Motor neuron (in vitro differentiated cells): ENCODE results near the gene ZNF862. TPM values are rescaled to one million over a fixed set of nuclear protein-coding genes. Genes with fewer than 3 reads are reported as not detected.

Experiments
- ATAC-seq, 8 experiments: fragments of 200-7000 bp; cut with Tn5 transposase; replicated peaks in 6 of 8; 2 replicates each; pipeline ENCODE4 v1.8.0; 2021; ENCODE audit warnings: mild to moderate bottlenecking in 8 of 8, moderate library complexity in 8 of 8
- H3K27ac ChIP-seq, 2 donors: fragments of 250-450 bp; sonication (Bioruptor Pico); 2 replicates each; pipeline ENCODE4 v1.9.0; 2021; ENCODE audit warnings: antibody characterized with exemption in 2 of 2, mild to moderate bottlenecking in 2 of 2, moderate library complexity in 1 of 2
- H3K4me1 ChIP-seq, 2 donors: fragments of 250-450 bp; sonication (Bioruptor Pico); replicated peaks in 1 of 2; 2 replicates each; pipeline ENCODE4 v1.6.1; 2021; ENCODE audit warnings: antibody characterized with exemption in 2 of 2, mild to moderate bottlenecking in 2 of 2, moderate library complexity in 1 of 2
- H3K4me3 ChIP-seq, 5 donors: fragments of 250-450 bp; sonication (Bioruptor Pico); 2 replicates each; pipeline ENCODE4 v1.9.0; 2021; ENCODE audit warnings: antibody characterized with exemption in 5 of 5, mild to moderate bottlenecking in 5 of 5, moderate library complexity in 4 of 5
- WGBS, 10 experiments: fragments of 450-650 bp; shearing (Covaris generic); methylation state at CpG; one replicate each; pipeline ENCODE4 v1.0.0; 2022; 5-methylcytosine and 5-hydroxymethylcytosine counted together
- in situ Hi-C, 9 experiments: fragments of 400-800 bp; cut with MboI; loops; one replicate each; pipeline ENCODE4 v1.15.0; 2021; ENCODE audit warnings: low sequenced_read_pairs in 9 of 9, low pct_unique_long_range_greater_than_20kb in 2 of 9; ENCODE audit not compliant: unreplicated experiment in 9 of 9
- total RNA-seq, 8 experiments: library from RNA; unstranded; fragments of 300-600 nt; gene quantifications; 2 replicates each; pipeline versions ENCODE4 v1.2.3 to v1.2.4, GENCODE V29; 2022

Gene ZNF862
- total RNA-seq, 8 experiments from 2014 or later = 7.1 to 18.6 (median 10.8) TPM

DNA sequence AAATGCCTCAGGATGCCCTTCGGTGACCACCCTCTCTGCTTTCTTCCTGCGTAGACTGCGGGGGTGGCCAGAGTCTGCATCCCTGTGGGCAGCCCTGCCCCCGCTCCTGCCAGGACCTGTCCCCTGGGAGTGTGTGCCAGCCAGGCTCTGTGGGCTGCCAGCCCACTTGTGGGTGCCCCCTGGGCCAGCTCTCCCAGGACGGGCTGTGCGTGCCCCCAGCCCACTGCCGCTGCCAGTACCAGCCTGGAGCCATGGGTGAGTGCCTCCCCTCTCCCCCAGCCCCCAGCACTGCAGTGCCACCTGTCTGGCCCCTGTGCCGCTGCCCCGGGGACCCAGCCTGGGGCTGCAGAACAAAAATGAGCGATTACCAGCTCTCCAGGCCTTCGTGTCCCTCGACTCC, 23.1 kb upstream of the ZNF862 start:
- Histone ChIP-seq H3K4me3 (no peak overlapping the region), H3K27ac (no peak overlapping the region), H3K4me1 (peaks cover 0 to 3% of the 10 kb centered on the region in 2 donors)
- no CpG with 5 or more reads among the region's 12 CpGs for WGBS, 10 experiments
- in situ Hi-C loops = no loop called here
- ATAC-seq = no peak

DNA sequence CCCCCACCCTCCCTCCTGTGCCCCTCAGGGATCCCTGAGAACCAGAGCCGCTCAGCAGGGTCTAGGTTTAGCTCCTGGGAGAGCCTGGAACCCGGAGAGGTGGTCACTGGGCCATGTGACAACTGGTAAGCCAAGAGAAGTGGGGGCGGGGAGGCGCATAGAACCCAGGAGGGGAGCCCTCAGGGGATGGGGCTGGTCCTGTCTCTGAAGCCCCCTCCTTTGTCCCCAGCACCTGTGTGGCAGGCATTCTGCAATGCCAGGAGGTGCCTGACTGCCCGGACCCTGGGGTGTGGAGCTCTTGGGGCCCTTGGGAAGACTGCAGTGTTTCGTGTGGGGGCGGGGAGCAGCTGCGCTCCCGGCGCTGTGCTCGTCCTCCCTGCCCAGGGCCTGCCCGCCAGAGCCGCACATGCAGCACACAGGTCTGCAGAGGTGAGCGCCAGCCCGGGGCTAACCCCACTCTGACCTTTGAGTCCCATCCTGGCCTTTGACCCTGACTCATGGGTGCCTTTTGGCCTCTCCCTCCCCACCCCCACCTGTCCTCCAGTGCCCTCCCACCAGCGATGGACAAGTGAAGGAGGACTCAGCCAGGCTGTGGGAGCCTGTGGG, 22.4 kb upstream of the ZNF862 start:
- no CpG with 5 or more reads among the region's 16 CpGs for WGBS, 10 experiments
- H3K27ac ChIP-seq = no peak overlapping the region
- in situ Hi-C loops = no loop called here
- peaks cover 0 to 3% of the 10 kb centered on the region in 2 donors for H3K4me1 ChIP-seq
- no peak for ATAC-seq
- no peak overlapping the region for H3K4me3 ChIP-seq

DNA sequence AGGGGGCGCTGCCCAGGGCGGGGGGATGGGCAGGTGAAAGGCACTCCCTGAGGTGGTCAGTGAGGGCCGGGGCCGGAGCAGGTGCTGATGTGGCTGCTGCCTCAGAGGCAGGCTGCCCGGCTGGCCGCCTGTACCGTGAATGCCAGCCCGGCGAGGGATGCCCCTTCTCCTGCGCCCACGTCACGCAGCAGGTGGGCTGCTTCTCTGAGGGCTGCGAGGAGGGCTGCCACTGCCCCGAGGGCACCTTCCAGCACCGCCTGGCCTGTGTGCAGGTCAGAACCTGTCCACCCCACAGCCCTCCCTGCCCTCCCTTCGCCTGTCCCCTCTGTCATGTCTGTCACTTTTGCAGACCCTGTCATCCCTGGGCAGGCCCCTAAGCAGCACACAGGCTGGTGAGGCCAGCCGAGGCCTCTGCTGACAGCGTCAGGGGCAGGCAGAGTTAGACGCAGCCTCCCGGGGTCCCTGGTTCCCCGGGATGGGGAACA, 21.9 kb upstream of the ZNF862 start:
- peaks cover 0 to 3% of the 10 kb centered on the region in 2 donors for H3K4me1 ChIP-seq
- H3K27ac ChIP-seq = no peak overlapping the region
- ATAC-seq = peak in 4 of 8 experiments; percentile 16 to 33 (median 24)
- H3K4me3 ChIP-seq = no peak overlapping the region
- in situ Hi-C loops = no loop called here
- no CpG with 5 or more reads among the region's 21 CpGs for WGBS, 10 experiments

DNA sequence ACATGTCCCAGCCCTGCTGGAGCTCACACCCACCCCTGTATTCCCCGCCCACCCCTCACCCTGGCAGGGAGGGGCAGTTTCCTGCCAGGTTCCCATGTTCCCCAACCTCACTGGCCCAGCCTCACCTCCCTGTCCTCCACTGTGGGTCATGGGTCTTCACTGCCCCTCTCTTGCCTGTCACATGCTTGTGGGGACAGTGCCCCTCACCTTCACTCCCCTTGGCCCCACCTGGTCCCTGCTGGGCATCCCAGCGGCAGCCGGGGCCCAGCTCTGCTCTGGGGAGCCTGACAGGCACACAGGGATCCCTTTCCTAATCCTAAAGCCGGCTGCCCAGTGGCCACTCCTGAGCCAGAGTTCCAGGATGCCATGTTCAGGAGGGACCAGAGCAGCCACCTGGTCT, 21.4 kb upstream of the ZNF862 start:
- Histone ChIP-seq H3K4me3 (no peak overlapping the region), H3K4me1 (peaks cover 0 to 4% of the 10 kb centered on the region in 2 donors), H3K27ac (no peak overlapping the region)
- in situ Hi-C loops = no loop called here
- WGBS, 10 experiments = no CpG with 5 or more reads among the region's 4 CpGs
- ATAC-seq = no peak

DNA sequence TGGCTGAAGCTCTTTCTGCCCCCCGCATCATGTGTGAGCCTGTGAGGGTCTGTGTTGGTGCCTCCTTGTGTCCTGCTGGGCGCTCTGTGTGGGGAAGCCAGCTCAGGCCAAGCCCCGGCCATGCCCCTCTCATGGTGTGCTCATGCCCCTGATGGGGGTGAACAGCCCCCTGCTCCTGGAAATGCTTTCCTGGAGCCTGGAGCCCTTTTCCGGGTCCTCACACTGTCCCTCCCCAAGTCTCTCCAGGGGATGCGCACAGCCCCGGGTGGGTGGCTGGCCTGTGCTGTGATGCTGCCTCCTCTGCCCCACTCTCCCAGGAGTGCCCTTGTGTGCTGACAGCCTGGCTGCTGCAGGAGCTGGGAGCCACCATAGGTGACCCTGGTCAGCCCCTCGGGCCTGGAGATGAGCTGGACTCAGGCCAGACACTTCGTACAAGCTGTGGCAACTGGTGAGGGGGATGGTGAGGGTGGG, 20.8 kb upstream of the ZNF862 start:
- no peak for ATAC-seq
- Histone ChIP-seq H3K4me3 (no peak overlapping the region), H3K27ac (no peak overlapping the region), H3K4me1 (peaks cover 5 to 10% of the 10 kb centered on the region in 2 donors)
- in situ Hi-C loops = no loop called here
- WGBS, 10 experiments = 20 to 100% (median 75%) methylated on average over 1 to 2 of the region's 8 CpGs; no CpG with 5 or more reads in 7 of the 10 experiments

DNA sequence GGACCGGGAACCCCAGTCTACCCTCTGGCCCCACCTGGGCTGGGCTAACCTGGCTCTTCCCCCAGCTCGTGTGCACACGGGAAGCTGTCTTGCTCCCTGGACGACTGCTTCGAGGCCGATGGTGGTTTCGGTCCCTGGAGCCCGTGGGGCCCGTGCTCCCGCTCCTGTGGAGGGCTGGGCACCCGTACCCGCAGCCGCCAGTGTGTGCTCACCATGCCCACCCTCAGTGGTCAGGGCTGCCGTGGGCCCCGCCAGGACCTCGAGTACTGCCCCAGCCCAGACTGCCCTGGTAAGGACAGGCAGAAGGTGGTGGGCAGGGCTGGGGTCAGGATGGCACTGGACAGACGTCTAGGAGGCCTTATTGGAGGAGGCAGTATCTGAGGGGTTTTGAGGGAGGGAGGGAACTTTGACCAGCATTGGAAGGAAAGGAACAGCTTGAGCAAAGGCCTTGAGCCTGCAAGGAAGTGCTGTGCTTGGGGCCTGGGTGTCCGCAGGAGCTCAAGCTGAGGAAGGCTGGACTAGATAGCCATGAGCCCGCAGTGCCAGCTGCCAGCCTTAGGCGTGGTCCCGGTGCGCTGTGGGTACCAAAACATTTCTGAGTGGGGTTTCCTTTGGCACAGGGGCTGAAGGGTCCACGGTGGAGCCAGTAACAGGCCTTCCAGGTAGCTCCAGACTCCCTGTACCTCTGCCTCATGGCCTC, 20.2 kb upstream of the ZNF862 start:
- no peak for ATAC-seq
- Histone ChIP-seq H3K27ac (no peak overlapping the region), H3K4me3 (no peak overlapping the region), H3K4me1 (peaks cover 5 to 14% of the 10 kb centered on the region in 2 donors)
- WGBS, 10 experiments = 33 to 100% (median 90%) methylated on average over 1 to 4 of the region's 23 CpGs; no CpG with 5 or more reads in 6 of the 10 experiments
- in situ Hi-C loops = no loop called here

DNA sequence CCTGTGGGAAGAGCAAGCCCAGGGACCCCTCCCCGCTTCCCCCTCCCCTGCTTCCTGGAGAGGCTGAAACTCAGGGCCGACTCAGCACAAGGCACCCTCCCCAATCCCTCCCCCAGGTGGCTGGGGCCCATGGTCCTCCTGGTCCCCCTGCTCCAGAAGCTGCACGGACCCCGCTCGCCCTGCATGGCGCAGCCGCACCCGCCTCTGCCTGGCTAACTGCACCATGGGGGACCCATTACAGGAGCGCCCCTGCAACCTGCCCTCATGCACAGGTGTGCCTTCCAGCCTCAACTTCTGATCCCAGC, 19.7 kb upstream of the ZNF862 start:
- in situ Hi-C loops = no loop called here
- no CpG with 5 or more reads among the region's 9 CpGs for WGBS, 10 experiments
- no peak overlapping the region for H3K4me3 ChIP-seq
- no peak for ATAC-seq
- H3K27ac ChIP-seq = no peak overlapping the region
- H3K4me1 ChIP-seq = peaks cover 5 to 14% of the 10 kb centered on the region in 2 donors

DNA sequence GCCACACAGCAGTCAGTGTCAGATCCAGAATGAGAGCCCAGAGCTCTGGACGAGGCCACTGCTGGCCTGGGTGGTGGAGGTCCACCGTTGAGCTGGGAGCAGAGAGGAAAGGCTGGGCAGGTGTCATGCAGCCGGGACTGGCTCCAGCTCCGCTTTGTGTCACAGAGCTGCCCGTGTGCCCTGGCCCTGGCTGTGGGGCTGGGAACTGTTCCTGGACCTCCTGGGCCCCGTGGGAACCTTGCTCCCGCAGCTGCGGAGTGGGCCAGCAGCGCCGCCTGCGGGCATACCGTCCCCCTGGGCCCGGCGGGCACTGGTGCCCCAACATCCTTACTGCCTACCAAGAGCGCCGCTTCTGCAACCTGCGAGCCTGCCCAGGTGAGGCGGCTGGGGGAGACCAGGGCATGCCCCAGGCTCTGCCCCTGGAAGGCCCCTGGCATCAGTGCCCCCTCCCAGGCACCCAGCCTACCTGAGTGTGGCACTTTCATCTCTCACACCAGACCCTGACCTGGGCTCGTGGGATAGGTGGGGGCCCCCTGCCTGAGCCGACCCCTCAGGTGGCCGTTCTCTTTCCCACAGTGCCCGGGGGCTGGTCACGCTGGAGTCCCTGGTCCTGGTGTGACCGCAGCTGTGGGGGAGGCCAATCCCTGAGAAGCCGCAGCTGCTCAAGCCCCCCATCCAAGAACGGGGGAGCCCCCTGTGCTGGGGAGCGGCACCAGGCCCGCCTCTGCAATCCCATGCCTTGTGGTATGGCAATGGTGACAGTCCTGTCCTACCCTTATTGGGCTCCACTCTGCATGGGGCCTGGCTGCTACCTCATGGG, 18.8 kb upstream of the ZNF862 start:
- H3K27ac ChIP-seq = no peak overlapping the region
- ATAC-seq = no peak
- in situ Hi-C loops = no loop called here
- WGBS, 10 experiments = 44 to 80% (median 77%) methylated on average over 2 to 6 of the region's 28 CpGs; no CpG with 5 or more reads in 7 of the 10 experiments
- peaks cover 5 to 14% of the 10 kb centered on the region in 2 donors for H3K4me1 ChIP-seq
- no peak overlapping the region for H3K4me3 ChIP-seq

DNA sequence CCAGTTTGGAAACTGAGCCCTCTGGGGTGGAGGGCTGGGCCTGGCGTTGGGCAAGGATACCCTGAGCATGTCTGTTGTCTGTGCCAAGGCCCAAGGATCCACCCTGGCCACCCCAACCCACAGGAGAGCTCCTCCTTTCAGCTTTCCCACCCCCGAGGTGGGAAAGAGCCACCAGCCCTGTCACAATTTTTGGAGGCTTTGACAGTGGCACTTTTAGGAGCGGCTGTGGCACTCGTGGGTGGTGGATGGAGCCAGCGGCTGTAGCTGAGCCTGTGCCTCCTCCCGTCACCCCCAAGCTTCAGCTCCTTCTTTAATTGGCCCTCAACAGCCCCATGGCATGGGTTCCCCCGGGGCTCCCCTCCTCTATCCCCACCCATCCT, 18.2 kb upstream of the ZNF862 start:
- in situ Hi-C loops = no loop called here
- Histone ChIP-seq H3K4me3 (no peak overlapping the region), H3K27ac (no peak overlapping the region), H3K4me1 (peaks cover 5 to 12% of the 10 kb centered on the region in 2 donors)
- no CpG with 5 or more reads among the region's 7 CpGs for WGBS, 10 experiments
- no peak for ATAC-seq

DNA sequence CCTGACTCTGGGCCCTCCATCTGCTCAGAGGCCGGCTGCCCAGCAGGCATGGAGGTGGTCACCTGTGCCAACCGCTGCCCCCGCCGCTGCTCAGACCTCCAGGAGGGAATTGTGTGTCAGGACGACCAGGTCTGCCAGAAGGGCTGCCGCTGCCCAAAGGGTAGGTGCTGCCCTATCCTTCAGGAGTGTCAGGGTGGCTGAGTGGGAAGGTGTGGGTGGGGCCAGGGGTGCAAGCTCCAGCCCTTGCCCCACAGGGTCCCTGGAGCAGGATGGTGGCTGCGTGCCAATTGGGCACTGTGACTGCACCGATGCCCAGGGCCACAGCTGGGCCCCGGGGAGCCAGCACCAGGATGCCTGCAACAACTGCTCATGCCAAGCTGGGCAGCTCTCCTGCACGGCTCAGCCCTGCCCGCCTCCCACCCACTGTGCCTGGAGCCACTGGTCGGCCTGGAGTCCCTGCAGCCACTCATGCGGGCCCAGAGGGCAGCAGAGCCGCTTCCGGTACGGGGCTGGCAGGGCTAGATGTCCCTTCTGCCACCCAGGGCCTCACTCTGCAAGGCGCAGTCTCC, 17.5 kb upstream of the ZNF862 start:
- WGBS, 10 experiments = 0 to 81% (median 65%) methylated on average over 1 to 5 of the region's 17 CpGs; no CpG with 5 or more reads in 7 of the 10 experiments
- H3K4me3 ChIP-seq = no peak overlapping the region
- in situ Hi-C loops = no loop called here
- no peak overlapping the region for H3K27ac ChIP-seq
- ATAC-seq = no peak
- peaks cover 5 to 12% of the 10 kb centered on the region in 2 donors for H3K4me1 ChIP-seq

DNA sequence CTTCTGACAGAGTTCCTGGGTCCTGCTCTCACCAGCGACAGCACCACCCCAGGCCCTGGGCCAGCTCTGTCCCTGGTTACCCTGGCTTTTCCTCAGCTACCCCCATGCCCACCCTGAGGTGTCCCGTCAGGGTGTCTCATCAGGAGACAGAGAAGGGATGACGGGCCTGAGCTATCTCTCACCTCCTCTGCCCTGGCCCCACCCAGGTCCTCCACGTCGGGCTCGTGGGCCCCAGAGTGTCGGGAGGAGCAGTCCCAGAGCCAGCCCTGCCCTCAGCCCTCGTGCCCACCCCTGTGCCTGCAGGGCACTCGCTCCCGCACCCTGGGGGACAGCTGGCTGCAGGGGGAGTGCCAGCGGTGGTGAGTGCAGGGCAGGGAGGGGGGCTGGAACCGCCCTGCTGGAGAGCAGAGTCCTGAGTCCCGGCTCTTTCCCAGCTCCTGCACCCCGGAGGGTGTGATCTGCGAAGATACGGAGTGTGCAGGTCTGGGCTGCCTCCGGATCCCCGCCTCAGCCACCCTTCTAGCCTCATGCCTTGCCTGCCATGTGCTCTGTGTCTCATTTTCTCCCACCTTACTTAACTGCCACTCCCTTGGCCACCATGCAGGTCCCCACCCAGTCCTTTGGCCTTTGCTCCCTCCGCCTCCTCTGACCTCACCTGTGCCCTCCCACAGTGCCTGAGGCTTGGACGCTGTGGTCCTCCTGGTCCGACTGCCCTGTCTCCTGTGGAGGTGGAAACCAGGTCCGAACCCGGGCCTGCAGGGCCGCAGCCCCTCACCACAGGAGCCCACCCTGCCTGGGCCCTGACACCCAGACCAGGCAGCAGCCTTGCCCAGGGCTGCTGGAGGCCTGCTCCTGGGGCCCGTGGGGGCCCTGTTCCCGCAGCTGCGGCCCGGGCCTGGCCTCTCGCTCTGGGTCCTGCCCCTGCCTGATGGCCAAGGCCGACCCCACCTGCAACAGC, 16.7 kb upstream of the ZNF862 start:
- no peak overlapping the region for H3K4me3 ChIP-seq
- in situ Hi-C loops = no loop called here
- ATAC-seq = peak in 3 of 8 experiments; percentile 2 to 47 (median 24)
- peaks cover 5 to 12% of the 10 kb centered on the region in 2 donors for H3K4me1 ChIP-seq
- WGBS, 10 experiments = 40 to 57% (median 49%) methylated on average over 2 to 8 of the region's 30 CpGs; no CpG with 5 or more reads in 6 of the 10 experiments
- H3K27ac ChIP-seq = peak overlapping the region in 1 of 2 donors; percentile 58

DNA sequence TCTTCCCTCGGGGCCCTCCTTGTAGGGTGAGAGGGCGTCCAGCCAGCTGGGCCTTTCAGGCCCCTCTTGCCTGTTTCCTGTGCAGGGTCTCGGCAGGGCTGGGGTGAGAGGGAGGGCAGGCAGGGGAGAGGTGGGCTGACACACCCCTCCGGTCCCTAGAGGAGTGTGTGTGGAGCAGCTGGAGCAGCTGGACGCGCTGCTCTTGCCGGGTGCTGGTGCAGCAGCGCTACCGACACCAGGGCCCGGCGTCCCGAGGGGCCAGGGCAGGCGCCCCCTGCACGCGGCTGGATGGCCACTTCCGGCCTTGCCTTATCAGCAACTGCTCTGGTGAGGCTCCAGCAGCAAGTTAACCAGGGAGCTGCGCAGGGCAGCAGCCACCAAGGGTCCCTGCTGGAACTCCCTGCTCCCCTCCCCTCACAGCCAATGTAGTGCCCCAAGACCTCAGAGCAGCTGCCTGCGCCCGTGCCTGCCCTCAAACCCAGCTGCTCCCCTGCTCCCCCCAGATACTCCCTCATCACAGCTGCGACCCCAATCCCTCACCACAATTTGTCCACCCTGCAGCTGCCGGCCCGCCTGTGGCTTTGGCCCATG, 15.7 kb upstream of the ZNF862 start:
- 30 to 94% (median 61%) methylated on average over 2 to 3 of the region's 22 CpGs; no CpG with 5 or more reads in 7 of the 10 experiments for WGBS, 10 experiments
- peak overlapping the region in 1 of 2 donors; percentile 58 for H3K27ac ChIP-seq
- no peak overlapping the region for H3K4me3 ChIP-seq
- peaks cover 5 to 12% of the 10 kb centered on the region in 2 donors for H3K4me1 ChIP-seq
- in situ Hi-C loops = no loop called here
- peak in 5 of 8 experiments; percentile 30 to 77 (median 72) for ATAC-seq
